Panc1 (cell line): ENCODE data around the gene ARID5B. TPM values are rescaled to one million over a fixed set of nuclear protein-coding genes. Genes with fewer than 3 reads are reported as not detected.

Experiments
- ATAC-seq: fragments of 200-7000 bp; cut with Tn5 transposase; 2 replicates; pipeline ENCODE4 v1.9.1; 2020; ENCODE audit warnings: mild to moderate bottlenecking, moderate library complexity
- BruUV-seq: library from RNA; stranded (reverse); fragments of 400-500 nt; replicated peaks from 2 replicates; lab custom pipeline; 2021; lab: Mats Ljungman, UMichigan
- CTCF ChIA-PET: fragments of 300-600 bp; sonication (Branson Sonifier 250); formaldehyde crosslinking; loops from one replicate; lab custom pipeline; 2022; ENCODE audit warnings: antibody characterized with exemption; lab: Charles Lee
- POLR2A ChIA-PET: fragments of 300-600 bp; sonication (Branson Sonifier 250); formaldehyde crosslinking; loops from one replicate; lab custom pipeline; 2022; ENCODE audit warnings: antibody characterized with exemption; lab: Charles Lee
- DNase-seq: peaks from one replicate; pipeline ENCODE4 v3.0.0-alpha.2; 2010; ENCODE audit warnings: low read depth, low spot score
- H3K27ac ChIP-seq: 2 replicates; pipeline ENCODE4 v1.5.1; 2011; ENCODE audit warnings: mild to moderate bottlenecking, low read length, inconsistent platforms
- H3K27me3 ChIP-seq: fragments of 200-500 bp; sonication (Bioruptor generic); 2 replicates; pipeline ENCODE4 v1.6.0; 2014; ENCODE audit warnings: low read length, inconsistent platforms; ENCODE audit not compliant: control insufficient read depth, insufficient read depth
- H3K36me3 ChIP-seq: fragments of 200-500 bp; sonication (Bioruptor generic); 2 replicates; pipeline ENCODE4 v1.5.1; 2014; ENCODE audit warnings: inconsistent platforms, mild to moderate bottlenecking, low read length, moderate library complexity; ENCODE audit not compliant: control insufficient read depth, insufficient read depth
- H3K4me1 ChIP-seq: 2 replicates; pipeline ENCODE4 v1.5.1; 2011; ENCODE audit warnings: inconsistent platforms, mild to moderate bottlenecking, low read length, moderate library complexity; ENCODE audit not compliant: control insufficient read depth, insufficient read depth
- H3K4me3 ChIP-seq, 2 experiments: 2 replicates each; pipeline ENCODE4 v1.5.1; 2011 to 2012; ENCODE audit warnings: low read depth in 2 of 2, low read length in 2 of 2, mild to moderate bottlenecking in 2 of 2, inconsistent platforms in 1 of 2, moderate library complexity in 1 of 2
- H3K9me3 ChIP-seq: fragments of 200-500 bp; sonication (Bioruptor generic); 2 replicates; pipeline ENCODE4 v1.5.1; 2014; ENCODE audit warnings: low read depth, mild to moderate bottlenecking, inconsistent platforms, low read length, moderate library complexity; ENCODE audit not compliant: control insufficient read depth, insufficient read depth
- POLR2AphosphoS5 ChIP-seq: IDR thresholded peaks from 2 replicates; pipeline ENCODE4 v1.6.1; 2012; ENCODE audit warnings: mild to moderate bottlenecking, low read depth, low read length, moderate library complexity
- SIN3A ChIP-seq: IDR thresholded peaks from 2 replicates; pipeline ENCODE4 v1.6.1; 2012; ENCODE audit warnings: low read depth, mild to moderate bottlenecking, low read length, moderate library complexity, borderline replicate concordance; ENCODE audit not compliant: insufficient read depth
- TCF7L2 ChIP-seq: IDR thresholded peaks from 2 replicates; pipeline ENCODE4 v1.6.1; 2011; ENCODE audit warnings: mild to moderate bottlenecking, low read depth, low read length, inconsistent platforms
- in situ Hi-C: cut with HindIII; loops from 2 replicates; pipeline ENCODE4 v1.10.0; 2016; ENCODE audit warnings: low sequenced_read_pairs, low pct_unique_long_range_greater_than_20kb
- intact Hi-C: fragments of 100-400 bp; cut with micrococcal nuclease; formaldehyde crosslinking; loops from one replicate; pipeline ENCODE4 v1.10.0; 2022; ENCODE audit not compliant: unreplicated experiment
- total RNA-seq: library from RNA; stranded (reverse); gene quantifications from one replicate; pipeline ENCODE4 v1.2.1, GENCODE V29; 2021; ENCODE audit not compliant: unreplicated experiment
- TF ChIP-seq, protein P1 (sequence below): fragments of 450-650 bp; IDR thresholded peaks from 2 replicates; pipeline ENCODE4 v1.5.1; 2017; ENCODE audit warnings: mild to moderate bottlenecking
- TF ChIP-seq, protein P2 (sequence below), 2 experiments: IDR thresholded peaks; 2 replicates each; pipeline ENCODE4 v1.6.1; 2011 to 2012; ENCODE audit warnings: low read depth in 2 of 2, control low read depth in 1 of 2, low read length in 1 of 2, mild to moderate bottlenecking in 1 of 2, moderate library complexity in 1 of 2; ENCODE audit not compliant: insufficient read depth in 1 of 2

ARID5B gene
- total RNA-seq, 1 experiment from 2014 or later: 22.7 TPM

DNA sequence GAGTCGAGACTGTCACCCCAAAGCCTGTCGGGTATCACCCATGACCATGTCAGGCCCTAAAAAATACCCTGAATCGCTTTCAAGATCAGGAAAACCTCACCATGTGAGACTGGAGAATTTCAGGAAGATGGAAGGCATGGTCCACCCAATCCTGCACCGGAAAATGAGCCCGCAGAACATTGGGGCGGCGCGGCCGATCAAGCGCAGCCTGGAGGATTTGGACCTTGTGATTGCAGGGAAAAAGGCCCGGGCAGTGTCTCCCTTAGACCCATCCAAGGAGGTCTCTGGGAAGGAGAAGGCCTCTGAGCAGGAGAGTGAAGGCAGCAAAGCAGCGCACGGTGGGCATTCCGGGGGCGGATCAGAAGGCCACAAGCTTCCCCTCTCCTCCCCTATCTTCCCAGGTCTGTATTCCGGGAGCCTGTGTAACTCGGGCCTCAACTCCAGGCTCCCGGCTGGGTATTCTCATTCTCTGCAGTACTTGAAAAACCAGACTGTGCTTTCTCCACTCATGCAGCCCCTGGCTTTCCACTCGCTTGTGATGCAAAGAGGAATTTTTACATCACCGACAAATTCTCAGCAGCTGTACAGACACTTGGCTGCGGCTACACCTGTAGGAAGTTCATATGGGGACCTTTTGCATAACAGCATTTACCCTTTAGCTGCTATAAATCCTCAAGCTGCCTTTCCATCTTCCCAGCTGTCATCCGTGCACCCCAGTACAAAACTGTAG lies 191.0 kb downstream of the ARID5B start:
- CTCF ChIA-PET: no interaction called here

DNA sequence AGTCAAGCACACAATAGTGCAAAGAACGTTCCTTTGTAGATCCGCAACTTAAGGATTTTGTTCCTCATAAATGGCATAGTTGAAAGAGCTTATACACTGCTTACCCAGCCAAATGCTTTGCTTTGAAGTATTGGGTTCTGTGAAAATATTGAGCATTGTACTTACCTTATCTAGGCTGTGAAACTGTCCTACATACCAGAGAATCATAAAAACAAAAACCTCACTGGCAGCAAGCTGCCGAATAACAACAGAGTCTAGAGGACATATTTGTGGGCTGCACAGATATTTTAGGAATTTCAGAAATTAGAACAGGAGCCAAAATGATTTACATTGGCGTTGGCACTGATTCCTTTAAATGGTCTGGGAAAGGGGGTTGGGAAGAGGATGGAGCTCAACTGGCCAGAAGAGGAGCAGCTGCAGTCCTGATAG lies 192.4 kb downstream of the ARID5B start:
- POLR2A ChIA-PET: interaction anchor here (0.5 kb wide), 1 partner anchor 98 kb away, joined by 4 read pairs; no protein-coding TSS in a partner anchor

More for the DNA sequence above, 191.0 kb downstream of the ARID5B start:
- intact Hi-C loops (no loop called here), in situ Hi-C loops (no loop called here)
- POLR2A ChIA-PET: no interaction called here
- BruUV-seq: no TSS peak
- peaks cover 6% of the 10 kb centered on the region; the same call in 1 of the 2 replicates for H3K36me3 ChIP-seq
- no peaks in the 10 kb centered on the region for H3K27me3 ChIP-seq
- no peaks in the 10 kb centered on the region for H3K9me3 ChIP-seq
- ATAC-seq (no peak), DNase-seq (no peak)
- no peak for TF ChIP-seq TCF7L2
- TF ChIP-seq, protein P1, sequence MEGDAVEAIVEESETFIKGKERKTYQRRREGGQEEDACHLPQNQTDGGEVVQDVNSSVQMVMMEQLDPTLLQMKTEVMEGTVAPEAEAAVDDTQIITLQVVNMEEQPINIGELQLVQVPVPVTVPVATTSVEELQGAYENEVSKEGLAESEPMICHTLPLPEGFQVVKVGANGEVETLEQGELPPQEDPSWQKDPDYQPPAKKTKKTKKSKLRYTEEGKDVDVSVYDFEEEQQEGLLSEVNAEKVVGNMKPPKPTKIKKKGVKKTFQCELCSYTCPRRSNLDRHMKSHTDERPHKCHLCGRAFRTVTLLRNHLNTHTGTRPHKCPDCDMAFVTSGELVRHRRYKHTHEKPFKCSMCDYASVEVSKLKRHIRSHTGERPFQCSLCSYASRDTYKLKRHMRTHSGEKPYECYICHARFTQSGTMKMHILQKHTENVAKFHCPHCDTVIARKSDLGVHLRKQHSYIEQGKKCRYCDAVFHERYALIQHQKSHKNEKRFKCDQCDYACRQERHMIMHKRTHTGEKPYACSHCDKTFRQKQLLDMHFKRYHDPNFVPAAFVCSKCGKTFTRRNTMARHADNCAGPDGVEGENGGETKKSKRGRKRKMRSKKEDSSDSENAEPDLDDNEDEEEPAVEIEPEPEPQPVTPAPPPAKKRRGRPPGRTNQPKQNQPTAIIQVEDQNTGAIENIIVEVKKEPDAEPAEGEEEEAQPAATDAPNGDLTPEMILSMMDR: no peak
- TF ChIP-seq, protein P2, sequence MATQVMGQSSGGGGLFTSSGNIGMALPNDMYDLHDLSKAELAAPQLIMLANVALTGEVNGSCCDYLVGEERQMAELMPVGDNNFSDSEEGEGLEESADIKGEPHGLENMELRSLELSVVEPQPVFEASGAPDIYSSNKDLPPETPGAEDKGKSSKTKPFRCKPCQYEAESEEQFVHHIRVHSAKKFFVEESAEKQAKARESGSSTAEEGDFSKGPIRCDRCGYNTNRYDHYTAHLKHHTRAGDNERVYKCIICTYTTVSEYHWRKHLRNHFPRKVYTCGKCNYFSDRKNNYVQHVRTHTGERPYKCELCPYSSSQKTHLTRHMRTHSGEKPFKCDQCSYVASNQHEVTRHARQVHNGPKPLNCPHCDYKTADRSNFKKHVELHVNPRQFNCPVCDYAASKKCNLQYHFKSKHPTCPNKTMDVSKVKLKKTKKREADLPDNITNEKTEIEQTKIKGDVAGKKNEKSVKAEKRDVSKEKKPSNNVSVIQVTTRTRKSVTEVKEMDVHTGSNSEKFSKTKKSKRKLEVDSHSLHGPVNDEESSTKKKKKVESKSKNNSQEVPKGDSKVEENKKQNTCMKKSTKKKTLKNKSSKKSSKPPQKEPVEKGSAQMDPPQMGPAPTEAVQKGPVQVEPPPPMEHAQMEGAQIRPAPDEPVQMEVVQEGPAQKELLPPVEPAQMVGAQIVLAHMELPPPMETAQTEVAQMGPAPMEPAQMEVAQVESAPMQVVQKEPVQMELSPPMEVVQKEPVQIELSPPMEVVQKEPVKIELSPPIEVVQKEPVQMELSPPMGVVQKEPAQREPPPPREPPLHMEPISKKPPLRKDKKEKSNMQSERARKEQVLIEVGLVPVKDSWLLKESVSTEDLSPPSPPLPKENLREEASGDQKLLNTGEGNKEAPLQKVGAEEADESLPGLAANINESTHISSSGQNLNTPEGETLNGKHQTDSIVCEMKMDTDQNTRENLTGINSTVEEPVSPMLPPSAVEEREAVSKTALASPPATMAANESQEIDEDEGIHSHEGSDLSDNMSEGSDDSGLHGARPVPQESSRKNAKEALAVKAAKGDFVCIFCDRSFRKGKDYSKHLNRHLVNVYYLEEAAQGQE (IDR thresholded peaks at IDR 0.05; ENCODE audit: insufficient read depth in 1 of 2, low read depth in 2 of 2, low read length in 1 of 2): no peak
- no peak for TF ChIP-seq SIN3A
- no peak for TF ChIP-seq POLR2AphosphoS5
- H3K4me1 ChIP-seq: peaks cover 48% of the 10 kb centered on the region
- no peak overlapping the region for H3K4me3 ChIP-seq
- H3K27ac ChIP-seq: peak overlapping the region; percentile 92

More for the DNA sequence above, 192.4 kb downstream of the ARID5B start:
- in situ Hi-C loops (no loop called here), intact Hi-C loops (no loop called here)
- Histone ChIP-seq H3K4me1 (peaks cover 51% of the 10 kb centered on the region), H3K36me3 (peaks cover 5% of the 10 kb centered on the region; the same call in 1 of the 2 replicates), H3K27me3 (no peaks in the 10 kb centered on the region), H3K27ac (peak overlapping the region; percentile 92), H3K9me3 (no peaks in the 10 kb centered on the region), H3K4me3 (no peak overlapping the region)
- BruUV-seq: TSS peak; percentile 65
- ATAC-seq (peak; percentile 83), DNase-seq (no peak)
- CTCF ChIA-PET: no interaction called here
- TF ChIP-seq, protein P1: no peak
- no peak for TF ChIP-seq SIN3A
- TF ChIP-seq POLR2AphosphoS5: peak; percentile 74
- peak; percentile 99 for TF ChIP-seq TCF7L2
- TF ChIP-seq, protein P2 (IDR thresholded peaks at IDR 0.05; ENCODE audit: insufficient read depth in 1 of 2, low read depth in 2 of 2, low read length in 1 of 2): no peak
